ENCODE measurements around the gene AMELX.

Gene AMELX

GRCh38 chrX:11311706-11312105, 18.5 kb downstream of the AMELX start:
- DNase-seq, result no peak

- DNase-seq, result no peak
These were observed 26.8 kb downstream of the AMELX start for GRCh38 chrX:11319806-11320520.

GRCh38 chrX:11321986-11322385, 28.8 kb downstream of the AMELX start:
- DNase-seq, result no peak

DNA sequence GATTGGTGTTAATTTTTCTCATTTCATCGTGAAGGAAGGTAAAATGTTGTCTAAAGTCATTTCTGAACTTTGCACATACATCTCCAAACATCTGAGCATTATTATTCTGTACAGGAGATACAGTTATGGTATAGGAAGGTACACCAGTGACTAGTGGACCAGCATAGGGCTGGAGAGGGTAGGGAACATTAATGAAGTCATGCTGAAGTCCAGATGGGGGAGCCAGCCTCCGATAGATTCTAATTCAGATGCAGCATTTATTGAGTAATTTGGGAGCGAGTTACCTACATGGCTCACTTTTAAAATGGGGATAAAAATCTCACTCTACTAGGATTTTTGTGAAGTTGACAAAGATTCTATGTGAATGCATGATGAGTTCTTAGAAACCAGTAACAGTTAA, 34.9 kb downstream of the AMELX start:
- no peak for DNase-seq

- no peak for DNase-seq
These were observed 35.8 kb downstream of the AMELX start for GRCh38 chrX:11329021-11329420.

DNA sequence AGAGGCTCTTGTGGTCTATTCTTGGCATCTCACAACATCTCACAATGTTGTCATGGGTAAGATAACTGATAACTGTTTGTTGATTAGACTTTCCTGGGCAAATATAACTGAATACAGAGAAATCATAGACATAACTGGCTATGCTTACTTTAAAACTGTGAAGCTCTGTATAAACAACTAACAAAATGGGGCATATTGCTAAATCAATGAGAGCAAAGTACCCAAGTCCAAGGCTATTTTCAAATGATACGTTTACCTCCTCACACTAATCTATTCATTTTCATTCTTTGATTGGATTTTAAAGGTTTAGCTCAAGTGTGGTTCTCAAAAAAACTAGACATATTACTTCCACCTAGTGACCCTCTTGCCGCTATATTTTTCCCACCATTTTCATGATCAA, 38.6 kb downstream of the AMELX start:
- no peak for DNase-seq

- DNase-seq, result no peak
These were observed 41.0 kb downstream of the AMELX start for GRCh38 chrX:11334165-11334564.

- DNase-seq, result no peak
These were observed 43.0 kb downstream of the AMELX start for GRCh38 chrX:11336201-11336600.

GRCh38 chrX:11337292-11338009, 44.2 kb downstream of the AMELX start:
- no peak for DNase-seq

DNA sequence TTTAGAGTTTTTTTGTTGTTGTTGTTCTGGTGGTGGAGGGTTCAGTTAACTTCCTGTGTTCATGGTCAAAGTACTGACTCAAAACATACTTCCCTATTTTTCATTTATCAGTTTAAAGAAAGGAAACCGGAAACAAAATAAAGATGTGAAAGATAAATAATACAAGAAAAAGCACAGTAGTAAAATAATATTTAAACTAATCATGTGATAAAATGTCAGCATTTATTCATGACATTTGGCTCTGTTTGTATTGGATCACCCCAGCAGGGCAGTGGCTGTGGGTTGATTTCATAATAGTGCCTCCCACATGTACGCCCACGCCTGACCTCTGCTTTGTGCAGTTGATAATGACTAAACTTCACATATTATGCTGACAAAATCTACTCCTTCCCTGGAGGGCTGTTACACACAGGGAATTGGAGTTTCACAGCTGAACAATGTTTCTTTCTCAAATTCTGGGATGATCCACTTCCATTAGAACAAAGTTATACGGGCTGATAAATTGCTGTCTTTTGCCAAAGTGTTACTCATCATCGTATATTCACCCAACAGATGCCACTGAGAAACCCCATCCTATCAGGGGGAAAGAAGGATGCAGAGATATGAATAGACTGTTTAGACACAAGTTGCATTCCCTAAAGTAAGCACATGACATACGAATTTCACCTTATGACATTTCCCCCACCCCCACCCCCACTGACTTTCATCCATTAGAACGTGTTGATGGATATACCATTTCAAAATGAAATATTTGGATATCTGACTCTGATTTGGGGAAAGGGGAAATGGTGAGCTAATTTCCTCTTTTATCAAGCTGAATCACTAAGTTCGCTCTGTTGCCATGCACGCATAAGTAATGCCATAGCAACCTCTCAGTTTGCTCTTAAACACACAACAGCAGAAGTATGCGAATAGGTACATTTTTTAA, 48.3 kb downstream of the AMELX start:
- DNase-seq, result no peak

DNA sequence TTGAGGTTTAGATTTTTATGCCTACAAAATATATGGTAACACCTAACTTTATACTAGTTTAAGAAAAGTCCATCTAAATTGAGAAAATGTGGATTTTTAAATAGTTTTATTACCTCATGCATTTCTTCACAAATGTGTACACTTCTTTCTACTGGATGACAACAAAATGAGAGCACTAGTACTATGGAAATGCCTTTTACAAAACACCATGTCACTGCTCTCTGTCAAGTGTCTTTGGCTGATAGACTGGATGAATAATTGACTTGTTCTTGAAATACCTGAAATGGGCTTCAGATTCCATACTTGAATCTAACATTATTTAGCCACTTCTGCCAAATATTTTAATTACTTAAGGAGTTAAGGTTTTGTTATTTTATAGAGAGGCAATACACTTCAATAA, 49.5 kb downstream of the AMELX start:
- no peak for DNase-seq

DNA sequence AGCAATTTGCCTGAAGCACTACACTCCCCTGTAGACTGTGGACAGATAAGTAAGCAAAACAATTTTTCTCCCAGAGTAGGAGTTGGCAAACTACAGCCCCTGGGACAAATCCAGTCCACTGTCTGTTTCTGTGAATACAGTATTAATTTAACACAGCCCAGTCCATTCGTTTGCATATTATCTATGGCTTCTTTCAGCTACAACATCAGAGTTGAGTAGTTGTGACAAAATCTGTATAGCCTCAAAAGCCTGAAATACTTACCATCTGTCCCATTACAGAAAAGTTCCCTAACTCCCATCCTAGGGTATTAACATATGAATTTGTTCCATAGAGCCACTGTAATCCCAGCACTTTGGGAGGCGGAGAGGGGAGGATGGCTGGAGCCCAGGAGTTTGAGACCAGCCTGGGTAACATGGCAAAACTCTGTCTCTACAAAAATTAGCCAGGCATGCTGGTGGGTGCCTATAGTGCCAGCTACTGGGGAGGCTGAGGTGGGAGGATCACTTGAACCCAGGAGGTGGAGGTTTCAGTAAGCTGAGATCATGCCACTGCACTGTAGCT, 53.0 kb downstream of the AMELX start:
- no peak for DNase-seq

GRCh38 chrX:11347300-11347699, 54.1 kb downstream of the AMELX start:
- no peak for DNase-seq

- DNase-seq, result no peak
These were observed 55.8 kb downstream of the AMELX start for GRCh38 chrX:11349020-11349419.

DNA sequence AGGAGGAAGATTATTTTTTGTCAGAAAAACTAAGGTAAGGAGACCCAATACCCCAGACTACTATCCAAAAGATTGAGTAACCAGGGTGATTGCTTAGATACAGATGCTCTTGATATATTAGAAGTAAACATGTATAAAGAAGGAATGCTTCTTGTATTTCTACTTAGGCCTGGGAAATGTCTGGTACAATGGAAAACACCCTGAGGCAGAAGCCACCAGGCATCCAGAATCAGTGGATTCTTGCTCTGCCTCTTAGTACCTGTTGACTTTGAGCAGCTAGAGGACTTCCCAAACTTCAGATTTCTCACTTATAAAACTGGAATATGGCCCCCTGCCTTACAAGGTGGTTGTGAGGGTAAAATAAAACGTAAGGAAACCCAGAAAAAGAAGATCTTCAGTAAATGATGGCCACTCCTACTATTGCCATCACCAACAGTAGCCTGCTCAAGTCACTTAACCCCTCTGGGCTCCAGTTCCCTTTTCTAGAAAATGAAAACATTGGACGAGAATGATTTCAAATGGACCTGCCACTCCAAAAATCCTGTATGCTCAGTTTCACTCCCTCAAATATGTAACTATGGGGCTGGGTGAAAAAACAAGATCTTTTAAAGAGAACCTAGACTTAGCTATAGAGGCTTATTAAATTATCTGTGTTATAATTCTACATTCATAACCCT, 56.6 kb downstream of the AMELX start:
- no peak for DNase-seq
